Measurements from ENCODE around the gene BEGAIN.

Gene BEGAIN

GRCh38 chr14:100622224-100622623, 35.0 kb upstream of the BEGAIN start:
- Histone ChIP-seq H3K4me1 (ENCODE audit: insufficient read depth, low read length) (no peaks in the 10 kb centered on the region; the same call in none of the 2 replicates), H3K27me3 (ENCODE audit: insufficient read depth, low read length) (peaks cover 16% of the 10 kb centered on the region), H3K4me3 (ENCODE audit: low read length) (no peak overlapping the region), H3K9me3 (ENCODE audit: insufficient read depth, low read depth, low read length) (no peaks in the 10 kb centered on the region), H3K36me3 (ENCODE audit: insufficient read depth, low read depth, low read length) (no peaks in the 10 kb centered on the region), H3K9ac (ENCODE audit: low read depth, low read length) (no peak overlapping the region), H3K27ac (ENCODE audit: low read length) (no peak overlapping the region)

- Histone ChIP-seq H3K27me3 (ENCODE audit: insufficient read depth, low read length) (peaks cover 16% of the 10 kb centered on the region), H3K27ac (ENCODE audit: low read length) (no peak overlapping the region), H3K36me3 (ENCODE audit: insufficient read depth, low read depth, low read length) (no peaks in the 10 kb centered on the region)
These were observed 34.6 kb upstream of the BEGAIN start for GRCh38 chr14:100621806-100622205.

GRCh38 chr14:100620255-100621100, 33.3 kb upstream of the BEGAIN start:
- peaks cover 19% of the 10 kb centered on the region for H3K27me3 ChIP-seq (ENCODE audit: insufficient read depth, low read length)
- H3K4me3 ChIP-seq (ENCODE audit: low read length), result no peak overlapping the region
- H3K36me3 ChIP-seq (ENCODE audit: insufficient read depth, low read depth, low read length), result no peaks in the 10 kb centered on the region
- no peak overlapping the region for H3K27ac ChIP-seq (ENCODE audit: low read length)
- H3K4me1 ChIP-seq (ENCODE audit: insufficient read depth, low read length), result no peaks in the 10 kb centered on the region; the same call in none of the 2 replicates
- no peaks in the 10 kb centered on the region for H3K9me3 ChIP-seq (ENCODE audit: insufficient read depth, low read depth, low read length)
- H3K9ac ChIP-seq (ENCODE audit: low read depth, low read length), result no peak overlapping the region

More at GRCh38 chr14:100621806-100622205, 34.6 kb upstream of the BEGAIN start:
- Histone ChIP-seq H3K9ac (ENCODE audit: low read depth, low read length) (no peak overlapping the region), H3K9me3 (ENCODE audit: insufficient read depth, low read depth, low read length) (no peaks in the 10 kb centered on the region), H3K4me1 (ENCODE audit: insufficient read depth, low read length) (no peaks in the 10 kb centered on the region; the same call in none of the 2 replicates), H3K4me3 (ENCODE audit: low read length) (no peak overlapping the region)

GRCh38 chr14:100619396-100620254, 32.4 kb upstream of the BEGAIN start:
- no peak overlapping the region for H3K9ac ChIP-seq (ENCODE audit: low read depth, low read length)
- no peaks in the 10 kb centered on the region for H3K36me3 ChIP-seq (ENCODE audit: insufficient read depth, low read depth, low read length)
- peaks cover 19% of the 10 kb centered on the region for H3K27me3 ChIP-seq (ENCODE audit: insufficient read depth, low read length)
- no peaks in the 10 kb centered on the region; the same call in none of the 2 replicates for H3K4me1 ChIP-seq (ENCODE audit: insufficient read depth, low read length)
- H3K9me3 ChIP-seq (ENCODE audit: insufficient read depth, low read depth, low read length), result no peaks in the 10 kb centered on the region
- H3K27ac ChIP-seq (ENCODE audit: low read length), result no peak overlapping the region
- no peak overlapping the region for H3K4me3 ChIP-seq (ENCODE audit: low read length)

- no peaks in the 10 kb centered on the region for H3K9me3 ChIP-seq (ENCODE audit: insufficient read depth, low read depth, low read length)
- H3K4me3 ChIP-seq (ENCODE audit: low read length), result no peak overlapping the region
- no peak overlapping the region for H3K9ac ChIP-seq (ENCODE audit: low read depth, low read length)
- peaks cover 19% of the 10 kb centered on the region for H3K27me3 ChIP-seq (ENCODE audit: insufficient read depth, low read length)
- H3K4me1 ChIP-seq (ENCODE audit: insufficient read depth, low read length), result no peaks in the 10 kb centered on the region; the same call in none of the 2 replicates
- H3K27ac ChIP-seq (ENCODE audit: low read length), result no peak overlapping the region
- H3K36me3 ChIP-seq (ENCODE audit: insufficient read depth, low read depth, low read length), result no peaks in the 10 kb centered on the region
These were observed 31.6 kb upstream of the BEGAIN start for GRCh38 chr14:100618763-100619320.

GRCh38 chr14:100618318-100618693, 31.1 kb upstream of the BEGAIN start:
- H3K4me3 ChIP-seq (ENCODE audit: low read length), result no peak overlapping the region
- H3K4me1 ChIP-seq (ENCODE audit: insufficient read depth, low read length), result no peaks in the 10 kb centered on the region; the same call in none of the 2 replicates

GRCh38 chr14:100617410-100618317, 30.4 kb upstream of the BEGAIN start:
- Histone ChIP-seq H3K9ac (ENCODE audit: low read depth, low read length) (no peak overlapping the region), H3K9me3 (ENCODE audit: insufficient read depth, low read depth, low read length) (no peaks in the 10 kb centered on the region), H3K4me3 (ENCODE audit: low read length) (no peak overlapping the region), H3K27ac (ENCODE audit: low read length) (no peak overlapping the region), H3K27me3 (ENCODE audit: insufficient read depth, low read length) (peaks cover 19% of the 10 kb centered on the region), H3K36me3 (ENCODE audit: insufficient read depth, low read depth, low read length) (no peaks in the 10 kb centered on the region), H3K4me1 (ENCODE audit: insufficient read depth, low read length) (no peaks in the 10 kb centered on the region; the same call in none of the 2 replicates)

More at GRCh38 chr14:100618318-100618693, 31.1 kb upstream of the BEGAIN start:
- no peak overlapping the region for H3K9ac ChIP-seq (ENCODE audit: low read depth, low read length)
- no peak overlapping the region for H3K27ac ChIP-seq (ENCODE audit: low read length)
- H3K27me3 ChIP-seq (ENCODE audit: insufficient read depth, low read length), result peaks cover 19% of the 10 kb centered on the region
- no peaks in the 10 kb centered on the region for H3K9me3 ChIP-seq (ENCODE audit: insufficient read depth, low read depth, low read length)
- no peaks in the 10 kb centered on the region for H3K36me3 ChIP-seq (ENCODE audit: insufficient read depth, low read depth, low read length)

GRCh38 chr14:100616854-100617409, 29.7 kb upstream of the BEGAIN start:
- Histone ChIP-seq H3K9ac (ENCODE audit: low read depth, low read length) (no peak overlapping the region), H3K27me3 (ENCODE audit: insufficient read depth, low read length) (peaks cover 19% of the 10 kb centered on the region)

GRCh38 chr14:100615736-100616695, 28.8 kb upstream of the BEGAIN start:
- H3K9me3 ChIP-seq (ENCODE audit: insufficient read depth, low read depth, low read length), result no peaks in the 10 kb centered on the region
- no peaks in the 10 kb centered on the region; the same call in none of the 2 replicates for H3K4me1 ChIP-seq (ENCODE audit: insufficient read depth, low read length)
- H3K27me3 ChIP-seq (ENCODE audit: insufficient read depth, low read length), result peaks cover 19% of the 10 kb centered on the region
- H3K4me3 ChIP-seq (ENCODE audit: low read length), result no peak overlapping the region
- H3K27ac ChIP-seq (ENCODE audit: low read length), result no peak overlapping the region
- no peak overlapping the region for H3K9ac ChIP-seq (ENCODE audit: low read depth, low read length)
- no peaks in the 10 kb centered on the region for H3K36me3 ChIP-seq (ENCODE audit: insufficient read depth, low read depth, low read length)

More at GRCh38 chr14:100616854-100617409, 29.7 kb upstream of the BEGAIN start:
- no peaks in the 10 kb centered on the region for H3K9me3 ChIP-seq (ENCODE audit: insufficient read depth, low read depth, low read length)
- no peak overlapping the region for H3K4me3 ChIP-seq (ENCODE audit: low read length)
- H3K27ac ChIP-seq (ENCODE audit: low read length), result no peak overlapping the region
- H3K36me3 ChIP-seq (ENCODE audit: insufficient read depth, low read depth, low read length), result no peaks in the 10 kb centered on the region
- H3K4me1 ChIP-seq (ENCODE audit: insufficient read depth, low read length), result no peaks in the 10 kb centered on the region; the same call in none of the 2 replicates

- Histone ChIP-seq H3K27me3 (ENCODE audit: insufficient read depth, low read length) (peaks cover 19% of the 10 kb centered on the region), H3K4me1 (ENCODE audit: insufficient read depth, low read length) (no peaks in the 10 kb centered on the region; the same call in none of the 2 replicates), H3K9ac (ENCODE audit: low read depth, low read length) (no peak overlapping the region), H3K36me3 (ENCODE audit: insufficient read depth, low read depth, low read length) (no peaks in the 10 kb centered on the region), H3K27ac (ENCODE audit: low read length) (no peak overlapping the region), H3K4me3 (ENCODE audit: low read length) (no peak overlapping the region), H3K9me3 (ENCODE audit: insufficient read depth, low read depth, low read length) (no peaks in the 10 kb centered on the region)
These were observed 27.6 kb upstream of the BEGAIN start for GRCh38 chr14:100614803-100615202.

Measured in iPS-20b (cell line).